Measurements from ENCODE around the gene OVOL2.
"Not testable (repeated sequence)": the region's sequence is repeated elsewhere in the genome, so short reads cannot be mapped to it uniquely, and the experiment has no call there.

The OVOL2 gene

DNA sequence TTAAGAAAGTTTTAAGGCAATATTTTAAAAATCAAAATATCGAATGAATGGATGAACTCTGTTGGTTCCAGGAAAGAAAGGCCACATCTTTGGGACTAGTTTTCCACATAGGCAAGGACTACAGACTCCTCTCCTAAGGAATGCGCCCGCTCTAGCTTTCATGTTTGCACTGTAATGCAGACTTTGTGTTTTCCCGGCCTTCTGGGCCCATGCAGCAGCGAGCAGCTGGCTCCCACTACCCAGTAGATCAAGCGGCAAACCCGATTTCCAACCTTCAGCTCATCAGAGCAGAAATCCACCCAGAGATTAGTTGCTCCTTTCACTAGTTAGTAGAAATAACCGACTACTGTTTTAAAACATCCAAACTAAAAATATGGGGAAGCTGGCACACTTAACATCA lies 27.7 kb downstream of the OVOL2 start:
- no peaks in the 10 kb centered on the region for H3K36me3 ChIP-seq (ENCODE audit: insufficient read depth, low read length)
- H3K9me3 ChIP-seq (replicated peaks; ENCODE audit: low read length): no peaks in the 10 kb centered on the region
- no peaks in the 10 kb centered on the region for H3K4me1 ChIP-seq (ENCODE audit: control insufficient read depth, insufficient read depth, low read length)
- no peak overlapping the region for H3K4me3 ChIP-seq (ENCODE audit: low read length)
- H3K27me3 ChIP-seq (ENCODE audit: control insufficient read depth, insufficient read depth, low read length): peaks cover 22% of the 10 kb centered on the region
- H3K9ac ChIP-seq (ENCODE audit: low read depth, low read length): no peak overlapping the region
- H3K4me2 ChIP-seq (ENCODE audit: low read length): no peak overlapping the region

DNA sequence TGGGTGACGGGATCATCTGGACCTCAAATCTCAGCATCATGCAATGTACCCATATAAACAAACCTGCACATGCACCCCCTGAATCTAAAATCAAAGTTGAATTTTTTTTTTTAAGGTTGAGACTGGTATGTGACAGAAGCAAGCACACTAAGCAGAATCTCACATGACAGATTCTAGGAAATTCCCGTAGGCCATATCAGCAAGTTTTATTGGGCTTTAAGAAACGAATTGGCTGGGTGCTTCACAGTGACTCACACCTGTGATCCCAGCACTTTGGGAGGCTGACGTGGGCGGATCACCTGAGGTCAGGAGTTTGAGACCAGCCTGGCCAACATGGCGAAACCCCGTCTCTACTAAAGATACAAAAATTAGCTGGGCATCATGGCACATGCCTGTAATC lies 30.7 kb downstream of the OVOL2 start:
- not testable (repeated sequence) for H3K9ac ChIP-seq (ENCODE audit: low read depth, low read length); H3K4me1 ChIP-seq (ENCODE audit: control insufficient read depth, insufficient read depth, low read length); H3K4me2 ChIP-seq (ENCODE audit: low read length); H3K4me3 ChIP-seq (ENCODE audit: low read length); H3K27me3 ChIP-seq (ENCODE audit: control insufficient read depth, insufficient read depth, low read length); H3K36me3 ChIP-seq (ENCODE audit: insufficient read depth, low read length); H3K9me3 ChIP-seq (replicated peaks; ENCODE audit: low read length)

DNA sequence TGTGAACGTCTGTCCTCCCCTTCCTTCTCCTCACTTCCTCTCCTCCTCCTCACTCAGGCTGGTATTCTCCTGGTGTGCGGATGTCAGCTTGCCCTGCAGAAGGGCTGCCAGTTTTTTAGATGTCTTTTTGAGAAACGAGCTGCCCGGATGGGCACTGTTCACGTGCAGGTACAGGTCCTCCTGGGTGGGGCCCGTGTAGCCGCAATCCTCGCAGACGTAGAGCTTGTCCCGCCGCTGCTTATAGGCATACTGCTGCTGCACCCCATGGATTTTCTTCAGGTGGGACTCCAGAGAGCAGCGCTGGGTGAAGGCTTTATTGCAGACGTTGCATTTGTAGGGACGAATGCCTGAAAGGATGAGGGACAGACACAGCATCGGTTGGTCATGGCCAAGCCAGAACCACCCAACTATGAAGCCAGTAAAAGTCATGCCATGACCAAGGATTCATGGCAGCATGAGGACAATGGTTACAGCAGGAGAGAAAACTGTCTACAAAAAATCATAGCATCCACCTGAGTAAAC lies 33.0 kb downstream of the OVOL2 start:
- Histone ChIP-seq H3K4me3 (ENCODE audit: low read length) (no peak overlapping the region), H3K36me3 (ENCODE audit: insufficient read depth, low read length) (no peaks in the 10 kb centered on the region), H3K9ac (ENCODE audit: low read depth, low read length) (no peak overlapping the region)

DNA sequence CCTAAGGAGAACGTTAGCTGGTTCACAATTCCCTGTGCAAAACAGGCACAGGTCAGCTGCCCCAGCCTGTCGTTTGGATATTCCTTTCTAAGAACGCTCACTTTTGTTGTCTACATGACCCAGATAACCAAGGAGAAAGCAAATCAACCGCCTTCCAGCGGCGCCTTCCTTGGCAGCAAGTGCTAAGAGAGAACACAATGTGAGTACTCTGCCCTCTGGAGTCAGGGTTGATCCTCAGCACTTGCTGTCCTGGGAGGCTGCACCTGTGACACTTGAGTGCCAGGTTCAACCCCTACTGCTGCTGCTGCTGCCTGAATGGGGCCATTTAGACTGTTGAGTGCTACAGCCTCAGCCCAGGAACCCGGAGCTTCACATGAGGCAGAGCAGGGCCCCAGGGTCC lies 36.8 kb downstream of the OVOL2 start:
- Histone ChIP-seq H3K27me3 (ENCODE audit: control insufficient read depth, insufficient read depth, low read length) (peaks cover 22% of the 10 kb centered on the region), H3K9me3 (replicated peaks; ENCODE audit: low read length) (no peaks in the 10 kb centered on the region), H3K36me3 (ENCODE audit: insufficient read depth, low read length) (no peaks in the 10 kb centered on the region), H3K4me3 (ENCODE audit: low read length) (no peak overlapping the region), H3K9ac (ENCODE audit: low read depth, low read length) (no peak overlapping the region), H3K4me2 (ENCODE audit: low read length) (no peak overlapping the region), H3K4me1 (ENCODE audit: control insufficient read depth, insufficient read depth, low read length) (no peaks in the 10 kb centered on the region)

More for the DNA sequence above, 33.0 kb downstream of the OVOL2 start:
- H3K4me2 ChIP-seq (ENCODE audit: low read length): no peak overlapping the region
- no peaks in the 10 kb centered on the region for H3K4me1 ChIP-seq (ENCODE audit: control insufficient read depth, insufficient read depth, low read length)
- H3K9me3 ChIP-seq (replicated peaks; ENCODE audit: low read length): no peaks in the 10 kb centered on the region
- H3K27me3 ChIP-seq (ENCODE audit: control insufficient read depth, insufficient read depth, low read length): peaks cover 11% of the 10 kb centered on the region

DNA sequence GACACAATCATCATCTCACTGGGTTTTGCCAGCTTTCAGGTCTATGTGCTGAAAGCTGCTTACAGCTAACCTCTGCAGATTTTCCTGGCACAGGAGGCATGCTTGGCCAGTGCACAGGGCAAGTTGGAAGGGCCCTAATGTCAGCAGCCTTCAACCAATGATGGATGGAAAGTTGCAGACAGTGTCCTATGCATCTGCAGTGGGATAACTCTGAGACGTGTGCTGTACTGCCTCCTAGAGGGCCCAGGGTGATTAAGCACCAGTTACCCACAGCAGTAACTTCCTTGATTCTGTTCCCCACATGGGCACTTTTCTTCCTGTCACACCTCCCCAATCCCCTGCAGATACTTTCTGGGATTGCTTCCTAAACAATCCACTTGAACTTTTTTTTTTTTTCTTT lies 38.6 kb downstream of the OVOL2 start:
- Histone ChIP-seq H3K36me3 (ENCODE audit: insufficient read depth, low read length) (no peaks in the 10 kb centered on the region), H3K4me3 (ENCODE audit: low read length) (no peak overlapping the region), H3K27me3 (ENCODE audit: control insufficient read depth, insufficient read depth, low read length) (peaks cover 17% of the 10 kb centered on the region), H3K9ac (ENCODE audit: low read depth, low read length) (no peak overlapping the region), H3K4me1 (ENCODE audit: control insufficient read depth, insufficient read depth, low read length) (no peaks in the 10 kb centered on the region), H3K9me3 (replicated peaks; ENCODE audit: low read length) (no peaks in the 10 kb centered on the region), H3K4me2 (ENCODE audit: low read length) (no peak overlapping the region)

DNA sequence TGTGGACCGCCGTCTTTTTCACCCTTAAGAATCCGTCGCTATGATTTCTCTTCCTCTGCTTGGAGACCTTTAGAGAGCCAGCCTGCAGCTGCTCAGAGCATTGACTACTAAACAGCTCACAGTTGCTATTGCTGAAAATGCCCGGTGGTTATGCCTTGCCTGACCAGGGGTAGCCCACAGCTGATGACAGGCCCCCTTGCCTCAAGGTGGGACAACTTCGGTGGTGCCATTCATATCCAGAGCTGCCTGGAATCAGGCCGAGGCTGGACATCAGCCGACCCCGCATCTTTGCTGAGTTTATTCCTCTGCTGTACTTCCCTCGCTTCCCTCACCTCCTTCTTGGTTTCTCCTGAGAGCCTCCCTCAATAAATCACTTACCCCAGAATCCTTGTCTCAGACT lies 39.6 kb downstream of the OVOL2 start:
- Histone ChIP-seq H3K36me3 (ENCODE audit: insufficient read depth, low read length) (no peaks in the 10 kb centered on the region), H3K4me1 (ENCODE audit: control insufficient read depth, insufficient read depth, low read length) (no peaks in the 10 kb centered on the region), H3K9ac (ENCODE audit: low read depth, low read length) (no peak overlapping the region), H3K4me2 (ENCODE audit: low read length) (no peak overlapping the region), H3K4me3 (ENCODE audit: low read length) (no peak overlapping the region), H3K27me3 (ENCODE audit: control insufficient read depth, insufficient read depth, low read length) (peaks cover 17% of the 10 kb centered on the region), H3K9me3 (replicated peaks; ENCODE audit: low read length) (no peaks in the 10 kb centered on the region)

DNA sequence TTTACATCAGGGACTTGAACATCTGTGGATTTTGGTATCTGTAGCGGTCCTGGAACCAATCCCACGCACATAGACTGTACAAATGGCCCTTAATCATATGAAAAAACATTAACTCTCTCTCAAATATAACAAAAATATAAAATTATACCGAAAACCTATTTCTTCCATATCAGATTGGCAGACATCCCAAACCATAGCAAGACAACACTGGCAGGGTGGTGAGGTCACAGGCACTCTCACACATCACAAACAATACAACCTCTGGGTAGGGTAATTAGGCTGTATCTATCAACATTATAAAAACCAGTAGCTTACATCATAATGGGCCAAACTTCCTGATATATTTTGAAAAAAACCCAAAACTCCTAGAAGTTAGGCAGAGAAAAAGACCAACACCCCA lies 40.9 kb downstream of the OVOL2 start:
- no peak overlapping the region for H3K4me3 ChIP-seq (ENCODE audit: low read length)
- no peak overlapping the region for H3K9ac ChIP-seq (ENCODE audit: low read depth, low read length)
- peaks cover 17% of the 10 kb centered on the region for H3K27me3 ChIP-seq (ENCODE audit: control insufficient read depth, insufficient read depth, low read length)
- no peak overlapping the region for H3K4me2 ChIP-seq (ENCODE audit: low read length)
- H3K9me3 ChIP-seq (replicated peaks; ENCODE audit: low read length): no peaks in the 10 kb centered on the region
- no peaks in the 10 kb centered on the region for H3K4me1 ChIP-seq (ENCODE audit: control insufficient read depth, insufficient read depth, low read length)
- no peaks in the 10 kb centered on the region for H3K36me3 ChIP-seq (ENCODE audit: insufficient read depth, low read length)

DNA sequence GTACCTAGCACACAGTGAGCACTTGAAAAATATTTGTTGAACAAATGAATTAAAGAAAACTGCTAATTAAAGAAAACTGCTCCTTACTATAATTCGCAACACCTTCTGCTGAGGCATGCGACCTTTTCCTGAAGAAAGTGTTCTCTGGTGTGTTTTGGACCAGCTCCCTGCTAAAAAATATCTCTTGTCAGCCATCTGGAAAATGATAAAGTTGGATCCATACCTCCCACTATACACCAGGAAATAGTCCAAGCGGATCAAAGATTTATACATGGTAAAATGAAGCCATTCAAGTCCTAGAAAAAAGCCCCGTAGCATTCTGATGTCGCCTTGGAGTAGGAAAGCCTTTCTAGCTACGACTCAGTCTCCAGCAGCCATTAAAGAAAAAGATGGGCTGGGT lies 43.3 kb downstream of the OVOL2 start:
- no peak overlapping the region for H3K4me3 ChIP-seq (ENCODE audit: low read length)

DNA sequence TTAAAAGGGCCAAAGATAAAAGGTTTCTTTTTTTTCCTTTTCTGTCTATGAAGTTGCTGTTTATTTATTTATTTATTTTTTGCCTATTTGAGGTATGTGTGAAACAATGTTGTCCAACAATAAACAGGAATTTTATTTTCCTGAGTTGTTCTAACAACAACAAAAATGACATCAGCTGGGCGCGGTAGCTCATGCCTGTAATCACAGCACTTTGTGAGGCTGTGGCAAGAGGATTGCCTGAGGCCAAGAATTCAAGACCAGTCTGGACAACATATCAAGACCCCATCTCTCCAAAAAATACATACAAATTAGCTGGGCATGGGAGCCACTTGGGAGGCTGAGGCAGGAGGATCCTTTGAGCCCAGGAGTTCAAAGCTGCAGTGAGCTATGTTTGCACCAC lies 44.8 kb downstream of the OVOL2 start:
- Histone ChIP-seq H3K4me2 (ENCODE audit: low read length) (no peak overlapping the region), H3K9ac (ENCODE audit: low read depth, low read length) (no peak overlapping the region), H3K9me3 (replicated peaks; ENCODE audit: low read length) (no peaks in the 10 kb centered on the region), H3K27me3 (ENCODE audit: control insufficient read depth, insufficient read depth, low read length) (peaks cover 3% of the 10 kb centered on the region), H3K4me3 (ENCODE audit: low read length) (no peak overlapping the region), H3K4me1 (ENCODE audit: control insufficient read depth, insufficient read depth, low read length) (no peaks in the 10 kb centered on the region), H3K36me3 (ENCODE audit: insufficient read depth, low read length) (no peaks in the 10 kb centered on the region)

More for the DNA sequence above, 43.3 kb downstream of the OVOL2 start:
- Histone ChIP-seq H3K4me2 (ENCODE audit: low read length) (no peak overlapping the region), H3K9ac (ENCODE audit: low read depth, low read length) (no peak overlapping the region), H3K36me3 (ENCODE audit: insufficient read depth, low read length) (no peaks in the 10 kb centered on the region), H3K4me1 (ENCODE audit: control insufficient read depth, insufficient read depth, low read length) (no peaks in the 10 kb centered on the region), H3K27me3 (ENCODE audit: control insufficient read depth, insufficient read depth, low read length) (peaks cover 12% of the 10 kb centered on the region), H3K9me3 (replicated peaks; ENCODE audit: low read length) (no peaks in the 10 kb centered on the region)

DNA sequence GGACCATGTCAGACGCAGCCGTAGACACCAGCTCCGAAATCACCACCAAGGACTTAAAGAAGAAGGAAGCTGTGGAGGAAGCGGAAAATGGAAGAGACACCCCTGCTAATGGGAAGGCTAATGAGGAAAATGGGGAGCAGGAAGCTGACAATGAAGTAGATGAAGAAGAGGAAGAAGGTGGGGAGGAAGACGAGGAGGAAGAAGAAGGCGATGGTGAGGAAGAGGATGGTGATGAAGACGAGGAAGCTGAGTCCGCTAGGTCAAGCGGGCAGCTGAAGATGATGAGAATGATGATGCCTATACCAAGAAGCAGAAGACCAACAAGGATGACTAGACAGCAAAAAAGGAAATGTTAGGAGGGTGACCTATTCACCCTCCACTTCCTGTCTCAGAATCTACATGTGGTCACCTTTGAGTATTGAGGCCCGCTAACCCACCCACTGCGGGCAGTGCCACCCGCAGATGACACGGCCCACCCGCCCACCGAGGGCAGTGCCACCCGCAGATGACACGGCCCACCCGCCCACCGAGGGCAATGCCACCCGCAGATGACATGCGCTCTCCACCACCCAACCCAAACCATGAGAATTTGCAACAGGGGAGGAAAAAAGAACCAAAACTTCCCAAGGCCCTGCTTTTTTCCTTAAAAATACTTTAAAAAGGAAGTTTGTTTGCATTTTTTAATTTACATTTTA lies 45.6 kb downstream of the OVOL2 start:
- no peaks in the 10 kb centered on the region for H3K27me3 ChIP-seq (ENCODE audit: control insufficient read depth, insufficient read depth, low read length)

DNA sequence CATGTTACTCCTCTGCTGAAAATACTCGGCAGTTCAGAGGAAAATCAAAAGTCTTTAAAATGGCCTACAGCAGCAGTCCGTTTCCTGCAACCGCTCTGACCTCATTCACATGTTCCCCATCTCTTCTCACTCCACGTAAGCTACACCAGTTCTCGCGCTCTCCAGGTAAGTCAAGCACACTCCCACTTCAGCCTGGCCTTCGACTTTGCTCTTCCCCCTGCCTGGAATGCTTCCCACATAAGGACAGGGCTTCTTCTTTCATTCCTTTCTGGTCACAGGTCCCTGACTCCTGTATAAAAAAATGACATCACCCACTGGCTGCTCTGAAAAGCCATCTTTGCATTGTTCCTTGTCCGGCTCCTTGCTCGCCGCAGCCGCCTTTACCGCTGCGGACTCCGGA lies 46.2 kb downstream of the OVOL2 start:
- H3K9ac ChIP-seq (ENCODE audit: low read depth, low read length): no peak overlapping the region
- H3K4me2 ChIP-seq (ENCODE audit: low read length): no peak overlapping the region
- no peaks in the 10 kb centered on the region for H3K36me3 ChIP-seq (ENCODE audit: insufficient read depth, low read length)
- no peaks in the 10 kb centered on the region for H3K9me3 ChIP-seq (replicated peaks; ENCODE audit: low read length)
- H3K4me3 ChIP-seq (ENCODE audit: low read length): no peak overlapping the region
- H3K27me3 ChIP-seq (ENCODE audit: control insufficient read depth, insufficient read depth, low read length): no peaks in the 10 kb centered on the region
- H3K4me1 ChIP-seq (ENCODE audit: control insufficient read depth, insufficient read depth, low read length): no peaks in the 10 kb centered on the region

More for the DNA sequence above, 45.6 kb downstream of the OVOL2 start:
- H3K4me2 ChIP-seq (ENCODE audit: low read length): no peak overlapping the region
- no peaks in the 10 kb centered on the region for H3K9me3 ChIP-seq (replicated peaks; ENCODE audit: low read length)
- H3K4me3 ChIP-seq (ENCODE audit: low read length): no peak overlapping the region
- H3K36me3 ChIP-seq (ENCODE audit: insufficient read depth, low read length): no peaks in the 10 kb centered on the region
- no peaks in the 10 kb centered on the region for H3K4me1 ChIP-seq (ENCODE audit: control insufficient read depth, insufficient read depth, low read length)
- no peak overlapping the region for H3K9ac ChIP-seq (ENCODE audit: low read depth, low read length)

DNA sequence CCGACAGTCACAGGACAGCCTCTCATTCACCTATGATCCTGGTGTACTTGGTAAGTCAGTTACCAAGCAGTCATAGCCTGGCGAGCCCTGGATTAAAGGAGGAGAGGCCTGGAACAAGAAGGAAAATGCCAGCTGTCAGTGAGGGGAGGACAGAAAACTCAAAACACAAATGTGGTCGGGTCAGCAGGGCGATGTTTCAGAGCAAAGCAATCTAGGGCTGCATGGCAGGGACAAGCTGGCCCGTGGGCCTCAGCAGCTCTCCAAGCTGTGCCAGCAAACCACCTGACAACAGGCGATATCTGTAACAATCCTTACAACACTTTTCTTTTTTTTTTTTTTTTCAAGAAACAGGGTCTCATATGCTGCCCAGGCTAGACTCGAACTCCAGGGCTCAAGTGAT lies 48.6 kb downstream of the OVOL2 start:
- Histone ChIP-seq H3K36me3 (ENCODE audit: insufficient read depth, low read length) (no peaks in the 10 kb centered on the region), H3K4me1 (ENCODE audit: control insufficient read depth, insufficient read depth, low read length) (no peaks in the 10 kb centered on the region), H3K9ac (ENCODE audit: low read depth, low read length) (no peak overlapping the region), H3K4me2 (ENCODE audit: low read length) (no peak overlapping the region), H3K27me3 (ENCODE audit: control insufficient read depth, insufficient read depth, low read length) (no peaks in the 10 kb centered on the region), H3K4me3 (ENCODE audit: low read length) (no peak overlapping the region), H3K9me3 (replicated peaks; ENCODE audit: low read length) (no peaks in the 10 kb centered on the region)

All from skeletal muscle satellite cell (primary cell).